ENCODE measurements around the gene PRDM16.
A peak's percentile ranks its signal among the peaks of the same experiment; 100 is the strongest.

Gene PRDM16

GRCh38 chr1:3462356-3463012, 393.5 kb downstream of the PRDM16 start:
- no peak for DNase-seq

- DNase-seq = no peak
Observed at GRCh38 chr1:3463013-3463385, 394.0 kb downstream of the PRDM16 start.

GRCh38 chr1:3463408-3463863, 394.4 kb downstream of the PRDM16 start:
- DNase-seq = no peak

- no peak for DNase-seq
Observed at GRCh38 chr1:3463891-3464648, 395.1 kb downstream of the PRDM16 start.

GRCh38 chr1:3464649-3465025, 395.6 kb downstream of the PRDM16 start:
- DNase-seq = no peak

GRCh38 chr1:3465091-3465934, 396.3 kb downstream of the PRDM16 start:
- no peak for DNase-seq

- no peak for DNase-seq
Observed at GRCh38 chr1:3465935-3466321, 396.9 kb downstream of the PRDM16 start.

- no peak for DNase-seq
Observed at GRCh38 chr1:3466366-3467075, 397.5 kb downstream of the PRDM16 start.

- DNase-seq = no peak
Observed at GRCh38 chr1:3467096-3468036, 398.4 kb downstream of the PRDM16 start.

- no peak for DNase-seq
Observed at GRCh38 chr1:3468236-3469103, 399.5 kb downstream of the PRDM16 start.

- no peak for DNase-seq
Observed at GRCh38 chr1:3469104-3469848, 400.3 kb downstream of the PRDM16 start.

GRCh38 chr1:3469849-3470649, 401.0 kb downstream of the PRDM16 start:
- DNase-seq = no peak

- no peak for DNase-seq
Observed at GRCh38 chr1:3470650-3471355, 401.8 kb downstream of the PRDM16 start.

GRCh38 chr1:3471356-3472087, 402.5 kb downstream of the PRDM16 start:
- peak; percentile 22 for DNase-seq

GRCh38 chr1:3472088-3472850, 403.3 kb downstream of the PRDM16 start:
- no peak for DNase-seq

- no peak for DNase-seq
Observed at GRCh38 chr1:3472906-3473305, 403.9 kb downstream of the PRDM16 start.

- no peak for DNase-seq
Observed at GRCh38 chr1:3473381-3473844, 404.4 kb downstream of the PRDM16 start.

Data from DMS53 (cell line).